Subcutaneous adipose tissue (tissue), 4 donors: ENCODE data around the gene TCN2. TPM values are rescaled to one million over a fixed set of nuclear protein-coding genes. Genes with fewer than 3 reads are reported as not detected.

Experiments
- CTCF ChIP-seq: fragments of 450-650 bp; IDR thresholded peaks from one replicate; pipeline ENCODE4 v1.5.1; 2016; ENCODE audit warnings: low read depth, mild to moderate bottlenecking, control low read depth, antibody characterized with exemption, moderate library complexity
- total RNA-seq, 4 donors: library from RNA; depleted of rRNA; stranded (reverse); fragments of >200 nt; gene quantifications; one replicate each; pipeline ENCODE4 v1.1.0, GENCODE V29; 2016

Gene TCN2
- total RNA-seq, 4 donors from 2014 or later, result 50.9 to 142 (median 59.0) TPM

GRCh38 chr22:30646518-30647160, 39.7 kb downstream of the TCN2 start:
- TF ChIP-seq CTCF, result no peak

GRCh38 chr22:30647536-30647935, 40.6 kb downstream of the TCN2 start:
- TF ChIP-seq CTCF, result no peak

GRCh38 chr22:30648825-30649224, 41.9 kb downstream of the TCN2 start:
- TF ChIP-seq CTCF, result no peak

GRCh38 chr22:30649430-30650007, 42.5 kb downstream of the TCN2 start:
- TF ChIP-seq CTCF, result no peak

GRCh38 chr22:30650508-30651116, 43.6 kb downstream of the TCN2 start:
- TF ChIP-seq CTCF, result no peak

- TF ChIP-seq CTCF, result no peak
Observed at GRCh38 chr22:30652852-30653251, 45.9 kb downstream of the TCN2 start.

- TF ChIP-seq CTCF, result no peak
Observed at GRCh38 chr22:30654361-30654760, 47.4 kb downstream of the TCN2 start.
